ENCODE data around the gene ALPK3.
"Not testable (repeated sequence)": the region's sequence is repeated elsewhere in the genome, so short reads cannot be mapped to it uniquely, and the experiment has no call there.

The ALPK3 gene

DNA sequence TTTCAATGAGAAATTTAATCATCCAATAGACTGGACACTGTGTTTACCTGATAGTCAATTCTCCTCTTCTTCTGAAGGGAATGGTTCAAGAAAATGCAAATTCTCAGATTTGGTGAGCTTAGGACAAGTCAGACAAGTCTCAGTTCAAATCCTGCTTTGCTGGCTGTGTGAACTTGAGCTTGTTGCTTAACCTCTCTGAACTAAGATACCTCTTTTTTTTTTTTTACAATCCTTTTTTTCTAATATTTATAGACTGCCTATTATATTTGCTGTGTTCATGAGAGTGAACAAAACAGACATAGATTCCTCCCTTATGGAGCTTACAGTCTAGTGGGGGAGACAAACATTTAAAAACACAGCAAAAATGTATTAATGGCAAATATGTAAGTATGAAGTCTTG lies 59.1 kb downstream of the ALPK3 start:
- H3K4me3 ChIP-seq (ENCODE audit: low read depth, low read length) = no peak overlapping the region
- H3K9me3 ChIP-seq (ENCODE audit: severe bottlenecking) = no peaks in the 10 kb centered on the region
- no peak for DNase-seq
- H3K27ac ChIP-seq = no peak overlapping the region
- TF ChIP-seq CTCF (IDR thresholded peaks at IDR 0.05; ENCODE audit: low read depth, low read length) = no peak
- H3K27me3 ChIP-seq (ENCODE audit: insufficient read depth, low read depth, severe bottlenecking) = no peaks in the 10 kb centered on the region
- H3K36me3 ChIP-seq = no peaks in the 10 kb centered on the region

- not testable (repeated sequence) for H3K9me3 ChIP-seq (ENCODE audit: severe bottlenecking); H3K27ac ChIP-seq; H3K4me3 ChIP-seq (ENCODE audit: low read depth, low read length); H3K36me3 ChIP-seq; H3K27me3 ChIP-seq (ENCODE audit: insufficient read depth, low read depth, severe bottlenecking); DNase-seq
These were observed 60.5 kb downstream of the ALPK3 start for GRCh38 chr15:84877701-84878100.

DNA sequence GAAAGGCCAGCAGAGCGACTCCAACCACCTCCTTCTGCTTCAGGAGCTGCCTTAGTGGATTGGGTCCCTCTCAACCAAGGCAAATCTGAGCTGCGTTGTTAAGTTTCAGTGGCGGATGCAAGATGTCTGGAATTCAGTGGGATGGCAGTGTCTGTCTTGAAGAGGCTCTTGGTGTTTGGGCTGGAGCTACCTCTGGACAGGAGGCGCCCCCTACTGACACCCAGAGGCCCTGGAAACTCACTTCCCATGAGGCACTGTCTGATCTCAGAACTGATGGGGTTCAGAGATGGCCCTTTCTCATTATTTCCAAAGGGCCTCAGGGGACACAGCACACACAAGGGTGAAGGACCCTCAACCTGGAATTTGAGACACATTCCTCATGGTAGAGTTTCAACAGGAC lies 61.3 kb downstream of the ALPK3 start:
- peak; percentile 73 for DNase-seq
- no peaks in the 10 kb centered on the region for H3K36me3 ChIP-seq
- no peaks in the 10 kb centered on the region for H3K27me3 ChIP-seq (ENCODE audit: insufficient read depth, low read depth, severe bottlenecking)
- no peak overlapping the region for H3K27ac ChIP-seq
- TF ChIP-seq CTCF (IDR thresholded peaks at IDR 0.05; ENCODE audit: low read depth, low read length) = peak; percentile 83
- no peaks in the 10 kb centered on the region for H3K9me3 ChIP-seq (ENCODE audit: severe bottlenecking)
- no peak overlapping the region for H3K4me3 ChIP-seq (ENCODE audit: low read depth, low read length)

GRCh38 chr15:84879088-84879780 lies 62.1 kb downstream of the ALPK3 start:
- Histone ChIP-seq H3K9me3 (ENCODE audit: severe bottlenecking) (no peaks in the 10 kb centered on the region), H3K27ac (no peak overlapping the region)
- DNase-seq = no peak

GRCh38 chr15:84880007-84880406 lies 62.9 kb downstream of the ALPK3 start:
- no peak for DNase-seq
- Histone ChIP-seq H3K27me3 (ENCODE audit: insufficient read depth, low read depth, severe bottlenecking) (no peaks in the 10 kb centered on the region), H3K36me3 (no peaks in the 10 kb centered on the region), H3K9me3 (ENCODE audit: severe bottlenecking) (no peaks in the 10 kb centered on the region), H3K4me3 (ENCODE audit: low read depth, low read length) (no peak overlapping the region), H3K27ac (no peak overlapping the region)
- TF ChIP-seq CTCF (IDR thresholded peaks at IDR 0.05; ENCODE audit: low read depth, low read length) = no peak

More at GRCh38 chr15:84879088-84879780, 62.1 kb downstream of the ALPK3 start:
- no peaks in the 10 kb centered on the region for H3K36me3 ChIP-seq
- no peaks in the 10 kb centered on the region for H3K27me3 ChIP-seq (ENCODE audit: insufficient read depth, low read depth, severe bottlenecking)
- TF ChIP-seq CTCF (IDR thresholded peaks at IDR 0.05; ENCODE audit: low read depth, low read length) = no peak
- no peak overlapping the region for H3K4me3 ChIP-seq (ENCODE audit: low read depth, low read length)

- no peak overlapping the region for H3K4me3 ChIP-seq (ENCODE audit: low read depth, low read length)
- no peak overlapping the region for H3K27ac ChIP-seq
- no peaks in the 10 kb centered on the region for H3K27me3 ChIP-seq (ENCODE audit: insufficient read depth, low read depth, severe bottlenecking)
- DNase-seq = no peak
- no peaks in the 10 kb centered on the region for H3K36me3 ChIP-seq
- TF ChIP-seq CTCF (IDR thresholded peaks at IDR 0.05; ENCODE audit: low read depth, low read length) = no peak
- no peaks in the 10 kb centered on the region for H3K9me3 ChIP-seq (ENCODE audit: severe bottlenecking)
These were observed 63.8 kb downstream of the ALPK3 start for GRCh38 chr15:84880822-84881519.
